HEK293 (cell line): Measurements from ENCODE around the gene SIX2.

Experiments
- CTCF ChIA-PET: fragments of 350-600 bp; formaldehyde crosslinking; extraction: SDS; loops from one replicate; lab custom pipeline; 2021; ENCODE audit warnings: antibody characterized with exemption; lab: Yijun Ruan, JAX
- POLR2A ChIA-PET: fragments of 300-600 bp; formaldehyde crosslinking; extraction: SDS; loops from one replicate; lab custom pipeline; 2020; ENCODE audit warnings: antibody characterized with exemption, inconsistent platforms; lab: Yijun Ruan, JAX
- H3K27ac ChIP-seq: fragments of 200-500 bp; sonication (Bioruptor generic); 2 replicates; pipeline ENCODE4 v1.5.1; 2014; ENCODE audit warnings: low read depth, low read length, control low read depth, inconsistent platforms; ENCODE audit errors: extremely low read depth
- H3K36me3 ChIP-seq, 2 experiments: fragments of 200-500 bp in 1 of 2; sonication (Bioruptor generic) in 1 of 2; 1 replicate in 1 of 2; 2 replicates in 1 of 2; pipeline ENCODE4 v1.5.1; 2014 to 2017; ENCODE audit warnings: inconsistent platforms in 2 of 2, low read length in 2 of 2; ENCODE audit not compliant: control insufficient read depth in 2 of 2, insufficient read depth in 1 of 2
- H3K4me1 ChIP-seq: fragments of 200-500 bp; sonication (Bioruptor generic); 2 replicates; pipeline ENCODE4 v1.5.1; 2014; ENCODE audit warnings: mild to moderate bottlenecking, low read length, inconsistent platforms; ENCODE audit not compliant: control insufficient read depth, insufficient read depth
- H3K4me3 ChIP-seq: 2 replicates; pipeline ENCODE4 v1.5.1; 2011; ENCODE audit warnings: low read depth, mild to moderate bottlenecking, control low read depth, low read length, moderate library complexity
- H3K9me3 ChIP-seq: fragments of 200-500 bp; sonication (Bioruptor generic); 2 replicates; pipeline ENCODE4 v1.5.1; 2014; ENCODE audit warnings: low read depth, low read length, inconsistent platforms; ENCODE audit not compliant: control insufficient read depth, insufficient read depth
- FEZF1 ChIP-seq: fragments of 450-650 bp; formaldehyde crosslinking; IDR thresholded peaks from 2 replicates; pipeline ENCODE4 v1.5.1; 2016; ENCODE audit warnings: missing biosample characterization, missing genetic modification characterization
- GLI2 ChIP-seq: fragments of 450-650 bp; formaldehyde crosslinking; IDR thresholded peaks from 2 replicates; pipeline ENCODE4; 2017; ENCODE audit warnings: missing biosample characterization, missing genetic modification characterization, low read depth, borderline replicate concordance
- GLI4 ChIP-seq: fragments of 450-650 bp; formaldehyde crosslinking; IDR thresholded peaks from 2 replicates; pipeline ENCODE4 v1.5.1; 2016; ENCODE audit warnings: missing biosample characterization, missing genetic modification characterization
- IKZF3 ChIP-seq: fragments of 450-650 bp; IDR thresholded peaks from 2 replicates; pipeline ENCODE4 v1.5.0; 2018; ENCODE audit warnings: missing biosample characterization, mild to moderate bottlenecking, missing genetic modification characterization, moderate library complexity
- INSM2 ChIP-seq: fragments of 450-650 bp; formaldehyde crosslinking; IDR thresholded peaks from 2 replicates; pipeline ENCODE4 v1.5.1; 2016; ENCODE audit warnings: missing biosample characterization, missing genetic modification characterization
- KLF7 ChIP-seq: fragments of 450-650 bp; formaldehyde crosslinking; IDR thresholded peaks from 2 replicates; pipeline ENCODE4 v1.5.1; 2016; ENCODE audit warnings: missing biosample characterization, missing genetic modification characterization, borderline replicate concordance
- KLF8 ChIP-seq: fragments of 450-650 bp; formaldehyde crosslinking; IDR thresholded peaks from 2 replicates; pipeline ENCODE4 v1.5.1; 2016; ENCODE audit warnings: missing biosample characterization, missing genetic modification characterization
- KLF9 ChIP-seq: fragments of 450-650 bp; formaldehyde crosslinking; IDR thresholded peaks from 2 replicates; pipeline ENCODE4 v1.5.1; 2016; ENCODE audit warnings: missing biosample characterization, missing genetic modification characterization, low read depth
- OSR2 ChIP-seq: fragments of 450-650 bp; formaldehyde crosslinking; IDR thresholded peaks from 2 replicates; pipeline ENCODE4 v1.5.1; 2016; ENCODE audit warnings: missing biosample characterization, missing genetic modification characterization
- PRDM10 ChIP-seq: fragments of 450-650 bp; formaldehyde crosslinking; IDR thresholded peaks from 2 replicates; pipeline ENCODE4 v1.5.1; 2016; ENCODE audit warnings: missing biosample characterization, missing genetic modification characterization
- ZBTB17 ChIP-seq: fragments of 450-650 bp; formaldehyde crosslinking; IDR thresholded peaks from 2 replicates; pipeline ENCODE4 v1.5.1; 2016; ENCODE audit warnings: missing biosample characterization, missing genetic modification characterization
- ZNF114 ChIP-seq: fragments of 450-650 bp; formaldehyde crosslinking; IDR thresholded peaks from 2 replicates; pipeline ENCODE4 v1.5.0; 2017; ENCODE audit warnings: missing biosample characterization, missing genetic modification characterization
- ZNF2 ChIP-seq: fragments of 450-650 bp; formaldehyde crosslinking; IDR thresholded peaks from 2 replicates; pipeline ENCODE4 v1.5.1; 2016; ENCODE audit warnings: missing biosample characterization, missing genetic modification characterization
- ZNF335 ChIP-seq: fragments of 450-650 bp; formaldehyde crosslinking; conservative IDR thresholded peaks from 2 replicates; pipeline ENCODE4 v1.5.1; 2016; ENCODE audit warnings: missing biosample characterization, missing genetic modification characterization
- ZNF366 ChIP-seq: fragments of 450-650 bp; formaldehyde crosslinking; conservative IDR thresholded peaks from 2 replicates; pipeline ENCODE4 v1.5.1; 2016; ENCODE audit warnings: missing biosample characterization, missing genetic modification characterization
- ZNF398 ChIP-seq: fragments of 450-650 bp; formaldehyde crosslinking; IDR thresholded peaks from 2 replicates; pipeline ENCODE4 v1.5.1; 2017; ENCODE audit warnings: missing biosample characterization, missing genetic modification characterization
- ZNF423 ChIP-seq: fragments of 450-650 bp; formaldehyde crosslinking; IDR thresholded peaks from 2 replicates; pipeline ENCODE4 v1.5.1; 2016; ENCODE audit warnings: missing biosample characterization, missing genetic modification characterization
- ZNF521 ChIP-seq: fragments of 450-650 bp; formaldehyde crosslinking; IDR thresholded peaks from 2 replicates; pipeline ENCODE4 v1.5.1; 2017; ENCODE audit warnings: missing biosample characterization, mild to moderate bottlenecking, missing genetic modification characterization
- ZNF549 ChIP-seq: fragments of 450-650 bp; IDR thresholded peaks from 2 replicates; pipeline ENCODE4 v1.5.1; 2018; ENCODE audit warnings: missing biosample characterization, missing genetic modification characterization, mild to moderate bottlenecking, inconsistent platforms, moderate library complexity
- ZNF623 ChIP-seq: fragments of 450-650 bp; formaldehyde crosslinking; IDR thresholded peaks from 2 replicates; pipeline ENCODE4 v1.5.1; 2016; ENCODE audit warnings: missing biosample characterization, missing genetic modification characterization
- TF ChIP-seq, protein P1 (sequence below): fragments of 450-650 bp; formaldehyde crosslinking; IDR thresholded peaks from 2 replicates; pipeline ENCODE4 v1.5.1; 2017; ENCODE audit warnings: missing biosample characterization, missing genetic modification characterization
- TF ChIP-seq, protein P2 (sequence below): fragments of 450-650 bp; formaldehyde crosslinking; optimal IDR thresholded peaks from 2 replicates; pipeline ENCODE3; 2016; ENCODE audit warnings: missing biosample characterization, mild to moderate bottlenecking, missing genetic modification characterization
- TF ChIP-seq, protein P3 (sequence below): fragments of 450-650 bp; formaldehyde crosslinking; conservative IDR thresholded peaks from 2 replicates; pipeline ENCODE4 v1.5.1; 2016; ENCODE audit warnings: low read depth, missing biosample characterization, missing genetic modification characterization

Gene SIX2

DNA sequence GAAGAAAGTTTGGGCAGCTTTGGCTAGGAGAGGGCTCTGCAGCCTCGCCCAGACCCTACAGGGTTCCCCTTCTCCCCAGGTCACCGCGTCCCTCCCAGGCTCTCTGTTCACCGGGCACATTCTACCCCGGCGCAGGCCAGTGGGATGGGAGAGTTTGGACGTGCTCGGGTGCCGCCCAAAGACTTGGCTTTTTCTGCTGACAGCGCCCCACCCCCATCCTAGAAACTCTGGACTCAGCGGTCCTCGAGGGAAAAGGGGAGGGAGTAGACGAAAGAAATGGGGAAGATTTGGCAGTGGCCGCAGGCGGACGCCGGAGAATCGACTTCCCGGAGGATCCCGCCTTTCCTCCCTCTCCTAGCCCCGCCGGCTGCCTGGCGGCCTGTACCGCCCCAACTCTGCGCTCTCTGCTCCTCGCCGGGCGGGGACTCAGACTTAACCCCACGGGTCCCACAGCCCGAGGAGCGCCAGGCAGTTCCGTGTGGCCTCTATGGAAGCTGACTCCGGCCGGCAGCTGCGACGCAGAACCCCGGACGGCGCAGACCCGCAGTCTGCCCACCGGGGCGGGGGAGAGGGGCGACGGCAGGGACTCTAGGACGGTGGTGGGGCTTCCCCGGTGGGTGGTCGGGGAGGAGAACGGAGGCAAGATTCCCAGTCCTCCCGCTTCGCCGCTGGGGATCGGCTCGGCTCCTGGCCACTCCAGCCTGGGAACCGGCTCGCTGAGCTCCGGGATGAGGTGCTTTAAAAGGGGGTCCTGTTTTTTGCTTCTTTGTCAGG lies 863 bp upstream of the SIX2 start:
- H3K27ac ChIP-seq = peak overlapping the region; percentile 79
- peak overlapping the region; percentile 48 for H3K4me3 ChIP-seq
- H3K9me3 ChIP-seq = no peaks in the 10 kb centered on the region
- ChIA-PET POLR2A (interaction anchor here (1.1 kb wide), 1 partner anchor 159 kb away, joined by 4 read pairs; no protein-coding TSS in a partner anchor), CTCF (no interaction called here)
- H3K36me3 ChIP-seq = no peaks in the 10 kb centered on the region
- peaks cover 2% of the 10 kb centered on the region; the same call in 1 of the 2 replicates for H3K4me1 ChIP-seq
- TF ChIP-seq ZNF114 (no peak), FEZF1 (tag by site-specific recombination) (peak; percentile 4; the same call in 1 of the 2 replicates), ZNF623 (tag by site-specific recombination) (no peak), INSM2 (tag by site-specific recombination) (no peak), ZNF366 (0 out of 2 replicates have a peak, but pooled peaks have one; percentile 16), KLF9 (tag by site-specific recombination) (0 out of 2 replicates have a peak, but pooled peaks have one; percentile 8), GLI2 (tag by site-specific recombination) (no peak), PRDM10 (tag by site-specific recombination) (peak; percentile 5; the same call in 1 of the 2 replicates), OSR2 (no peak), ZNF423 (tag by site-specific recombination) (no peak), ZNF2 (tag by site-specific recombination) (0 out of 2 replicates have a peak, but pooled peaks have one; percentile 13), ZNF335 (peak; percentile 19; the same call in 1 of the 2 replicates), IKZF3 (tag by site-specific recombination) (0 out of 2 replicates have a peak, but pooled peaks have one; percentile 8), ZBTB17 (tag by site-specific recombination) (peak; percentile 81), GLI4 (tag by site-specific recombination) (no peak), KLF7 (tag by site-specific recombination) (0 out of 2 replicates have a peak, but pooled peaks have one; percentile 8), ZNF549 (tag by site-specific recombination) (no peak), KLF8 (tag by site-specific recombination) (no peak; the same call in 1 of the 2 replicates), ZNF521 (tag by site-specific recombination) (no peak), ZNF398 (tag by site-specific recombination) (peak; percentile 20)
- TF ChIP-seq, protein P1, sequence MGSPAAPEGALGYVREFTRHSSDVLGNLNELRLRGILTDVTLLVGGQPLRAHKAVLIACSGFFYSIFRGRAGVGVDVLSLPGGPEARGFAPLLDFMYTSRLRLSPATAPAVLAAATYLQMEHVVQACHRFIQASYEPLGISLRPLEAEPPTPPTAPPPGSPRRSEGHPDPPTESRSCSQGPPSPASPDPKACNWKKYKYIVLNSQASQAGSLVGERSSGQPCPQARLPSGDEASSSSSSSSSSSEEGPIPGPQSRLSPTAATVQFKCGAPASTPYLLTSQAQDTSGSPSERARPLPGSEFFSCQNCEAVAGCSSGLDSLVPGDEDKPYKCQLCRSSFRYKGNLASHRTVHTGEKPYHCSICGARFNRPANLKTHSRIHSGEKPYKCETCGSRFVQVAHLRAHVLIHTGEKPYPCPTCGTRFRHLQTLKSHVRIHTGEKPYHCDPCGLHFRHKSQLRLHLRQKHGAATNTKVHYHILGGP (tag by site-specific recombination) = peak; percentile 82
- TF ChIP-seq, protein P2, sequence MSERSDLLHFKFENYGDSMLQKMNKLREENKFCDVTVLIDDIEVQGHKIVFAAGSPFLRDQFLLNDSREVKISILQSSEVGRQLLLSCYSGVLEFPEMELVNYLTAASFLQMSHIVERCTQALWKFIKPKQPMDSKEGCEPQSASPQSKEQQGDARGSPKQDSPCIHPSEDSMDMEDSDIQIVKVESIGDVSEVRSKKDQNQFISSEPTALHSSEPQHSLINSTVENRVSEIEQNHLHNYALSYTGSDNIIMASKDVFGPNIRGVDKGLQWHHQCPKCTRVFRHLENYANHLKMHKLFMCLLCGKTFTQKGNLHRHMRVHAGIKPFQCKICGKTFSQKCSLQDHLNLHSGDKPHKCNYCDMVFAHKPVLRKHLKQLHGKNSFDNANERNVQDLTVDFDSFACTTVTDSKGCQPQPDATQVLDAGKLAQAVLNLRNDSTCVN (tag by site-specific recombination) = peak; percentile 19
- TF ChIP-seq, protein P3, sequence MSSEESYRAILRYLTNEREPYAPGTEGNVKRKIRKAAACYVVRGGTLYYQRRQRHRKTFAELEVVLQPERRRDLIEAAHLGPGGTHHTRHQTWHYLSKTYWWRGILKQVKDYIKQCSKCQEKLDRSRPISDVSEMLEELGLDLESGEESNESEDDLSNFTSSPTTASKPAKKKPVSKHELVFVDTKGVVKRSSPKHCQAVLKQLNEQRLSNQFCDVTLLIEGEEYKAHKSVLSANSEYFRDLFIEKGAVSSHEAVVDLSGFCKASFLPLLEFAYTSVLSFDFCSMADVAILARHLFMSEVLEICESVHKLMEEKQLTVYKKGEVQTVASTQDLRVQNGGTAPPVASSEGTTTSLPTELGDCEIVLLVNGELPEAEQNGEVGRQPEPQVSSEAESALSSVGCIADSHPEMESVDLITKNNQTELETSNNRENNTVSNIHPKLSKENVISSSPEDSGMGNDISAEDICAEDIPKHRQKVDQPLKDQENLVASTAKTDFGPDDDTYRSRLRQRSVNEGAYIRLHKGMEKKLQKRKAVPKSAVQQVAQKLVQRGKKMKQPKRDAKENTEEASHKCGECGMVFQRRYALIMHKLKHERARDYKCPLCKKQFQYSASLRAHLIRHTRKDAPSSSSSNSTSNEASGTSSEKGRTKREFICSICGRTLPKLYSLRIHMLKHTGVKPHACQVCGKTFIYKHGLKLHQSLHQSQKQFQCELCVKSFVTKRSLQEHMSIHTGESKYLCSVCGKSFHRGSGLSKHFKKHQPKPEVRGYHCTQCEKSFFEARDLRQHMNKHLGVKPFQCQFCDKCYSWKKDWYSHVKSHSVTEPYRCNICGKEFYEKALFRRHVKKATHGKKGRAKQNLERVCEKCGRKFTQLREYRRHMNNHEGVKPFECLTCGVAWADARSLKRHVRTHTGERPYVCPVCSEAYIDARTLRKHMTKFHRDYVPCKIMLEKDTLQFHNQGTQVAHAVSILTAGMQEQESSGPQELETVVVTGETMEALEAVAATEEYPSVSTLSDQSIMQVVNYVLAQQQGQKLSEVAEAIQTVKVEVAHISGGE (tag by site-specific recombination) = 0 out of 2 replicates have a peak, but pooled peaks have one; percentile 17
